Brain microvascular endothelial cell (primary cell): ENCODE results near the gene TCERG1.

Experiments used
- DNase-seq: peaks from one replicate; pipeline ENCODE4 v3.0.0-alpha.2; 2020
- H3K27ac ChIP-seq: fragments of 250-450 bp; sonication (Bioruptor Pico); 2 replicates; pipeline ENCODE4 v1.5.1; 2020; ENCODE audit warnings: mild to moderate bottlenecking, moderate library complexity
- H3K27me3 ChIP-seq: fragments of 250-450 bp; sonication (Bioruptor Pico); replicated peaks from 2 replicates; pipeline ENCODE4 v1.5.1; 2020; ENCODE audit warnings: mild to moderate bottlenecking
- H3K36me3 ChIP-seq: fragments of 250-450 bp; sonication (Bioruptor Pico); replicated peaks from 2 replicates; pipeline ENCODE4 v1.5.1; 2020; ENCODE audit warnings: mild to moderate bottlenecking
- H3K4me3 ChIP-seq: 2 replicates; pipeline ENCODE4 v1.5.1; 2011; ENCODE audit warnings: low read depth, mild to moderate bottlenecking, control low read depth, low read length, moderate library complexity
- in situ Hi-C: cut with HindIII; loops from 2 replicates; pipeline ENCODE4 v1.10.0; 2017; ENCODE audit warnings: low sequenced_read_pairs, low pct_ligation_motif_present
- TF ChIP-seq, protein P1 (sequence below): IDR thresholded peaks from 2 replicates; pipeline ENCODE4 v1.5.1; 2011; ENCODE audit warnings: low read depth, mild to moderate bottlenecking, moderate library complexity, low read length, control low read depth, inconsistent platforms; ENCODE audit errors: missing control alignments

TCERG1 gene

DNA sequence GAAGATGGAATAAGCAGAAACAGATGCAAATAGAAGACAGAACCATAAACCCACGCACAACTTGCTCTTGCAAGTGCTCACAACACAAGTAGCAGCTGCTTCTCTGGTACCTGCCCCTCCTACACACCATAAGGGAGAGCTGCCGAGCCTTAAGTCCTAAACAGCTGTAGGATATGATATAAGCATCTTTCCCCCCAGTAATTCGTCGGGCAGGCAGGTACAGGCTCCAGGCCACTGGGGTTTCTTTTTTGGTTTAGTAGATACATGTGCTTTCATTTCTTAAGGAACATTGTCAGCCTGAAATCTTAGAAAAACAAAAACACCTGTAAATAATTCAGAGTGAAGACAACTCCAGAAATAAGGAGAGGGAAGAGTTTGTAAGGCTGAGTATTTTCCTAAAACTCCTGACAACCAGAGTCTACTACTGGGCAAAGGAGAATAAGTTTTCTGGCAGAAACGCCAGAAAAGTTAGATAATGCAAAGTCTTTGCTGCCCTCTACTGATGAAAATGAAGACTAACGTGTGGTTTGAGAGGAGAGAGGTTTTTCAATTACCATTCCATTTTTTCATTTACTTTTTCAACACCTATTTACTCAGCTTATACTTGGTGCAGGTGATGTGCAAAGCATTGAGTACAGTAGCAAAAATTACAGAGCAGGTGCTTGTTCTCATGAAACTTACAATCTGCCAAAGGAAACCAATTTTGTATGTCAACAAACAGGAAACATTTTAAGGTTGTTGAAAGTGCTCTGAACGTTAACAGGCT, 20.1 kb upstream of the TCERG1 start:
- H3K27me3 ChIP-seq, result no peaks in the 10 kb centered on the region
- TF ChIP-seq, protein P1, sequence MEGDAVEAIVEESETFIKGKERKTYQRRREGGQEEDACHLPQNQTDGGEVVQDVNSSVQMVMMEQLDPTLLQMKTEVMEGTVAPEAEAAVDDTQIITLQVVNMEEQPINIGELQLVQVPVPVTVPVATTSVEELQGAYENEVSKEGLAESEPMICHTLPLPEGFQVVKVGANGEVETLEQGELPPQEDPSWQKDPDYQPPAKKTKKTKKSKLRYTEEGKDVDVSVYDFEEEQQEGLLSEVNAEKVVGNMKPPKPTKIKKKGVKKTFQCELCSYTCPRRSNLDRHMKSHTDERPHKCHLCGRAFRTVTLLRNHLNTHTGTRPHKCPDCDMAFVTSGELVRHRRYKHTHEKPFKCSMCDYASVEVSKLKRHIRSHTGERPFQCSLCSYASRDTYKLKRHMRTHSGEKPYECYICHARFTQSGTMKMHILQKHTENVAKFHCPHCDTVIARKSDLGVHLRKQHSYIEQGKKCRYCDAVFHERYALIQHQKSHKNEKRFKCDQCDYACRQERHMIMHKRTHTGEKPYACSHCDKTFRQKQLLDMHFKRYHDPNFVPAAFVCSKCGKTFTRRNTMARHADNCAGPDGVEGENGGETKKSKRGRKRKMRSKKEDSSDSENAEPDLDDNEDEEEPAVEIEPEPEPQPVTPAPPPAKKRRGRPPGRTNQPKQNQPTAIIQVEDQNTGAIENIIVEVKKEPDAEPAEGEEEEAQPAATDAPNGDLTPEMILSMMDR, result peak; percentile 49
- H3K36me3 ChIP-seq, result no peaks in the 10 kb centered on the region
- peak; percentile 16 for DNase-seq
- no peak overlapping the region for H3K4me3 ChIP-seq
- in situ Hi-C loops, result no loop called here
- H3K27ac ChIP-seq, result no peak overlapping the region

DNA sequence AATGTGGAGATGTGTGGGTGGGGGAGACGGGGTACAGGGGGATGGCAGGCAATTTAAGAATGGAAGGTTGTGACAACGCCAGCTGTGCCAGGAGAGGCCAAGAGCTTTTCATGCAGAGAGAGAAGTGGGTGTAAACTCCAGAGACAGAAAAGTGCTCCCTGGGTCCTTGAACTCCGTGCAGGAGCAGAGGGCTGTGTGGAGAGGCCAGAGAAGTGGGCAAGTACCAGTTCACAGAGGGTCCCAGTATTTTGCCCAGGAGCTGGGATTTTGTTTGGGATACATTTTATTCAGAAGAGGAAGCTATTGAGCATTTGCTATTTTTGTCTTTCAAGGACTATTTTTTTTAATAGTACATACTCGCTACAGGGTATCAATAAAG, 19.5 kb upstream of the TCERG1 start:
- in situ Hi-C loops, result no loop called here
- H3K27ac ChIP-seq, result no peak overlapping the region
- TF ChIP-seq, protein P1, result no peak
- peaks cover 2% of the 10 kb centered on the region for H3K27me3 ChIP-seq
- no peak for DNase-seq
- H3K36me3 ChIP-seq, result no peaks in the 10 kb centered on the region
- no peak overlapping the region for H3K4me3 ChIP-seq

DNA sequence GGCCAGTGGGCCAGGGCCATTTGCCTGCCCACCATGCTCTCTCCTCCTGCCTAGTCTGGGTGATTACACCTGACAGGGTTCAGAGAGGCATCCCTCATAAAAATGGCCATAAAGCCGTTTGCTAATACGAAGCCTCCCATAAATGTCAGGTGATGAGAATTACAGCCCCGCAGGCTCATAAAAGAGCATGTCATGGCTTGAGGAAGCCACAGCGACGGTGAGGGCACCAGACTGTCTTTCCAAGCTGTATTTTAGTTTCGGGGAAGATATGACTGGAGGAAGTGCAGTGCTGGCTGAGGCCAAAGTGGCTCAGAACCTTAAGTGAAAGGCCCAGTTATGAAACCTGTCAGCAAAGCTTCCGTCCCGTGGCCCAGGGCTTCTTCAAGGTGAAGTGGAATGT, 18.5 kb upstream of the TCERG1 start:
- Histone ChIP-seq H3K27me3 (peaks cover 2% of the 10 kb centered on the region), H3K4me3 (no peak overlapping the region), H3K27ac (no peak overlapping the region), H3K36me3 (no peaks in the 10 kb centered on the region)
- in situ Hi-C loops, result no loop called here
- no peak for DNase-seq
- TF ChIP-seq, protein P1, result no peak

DNA sequence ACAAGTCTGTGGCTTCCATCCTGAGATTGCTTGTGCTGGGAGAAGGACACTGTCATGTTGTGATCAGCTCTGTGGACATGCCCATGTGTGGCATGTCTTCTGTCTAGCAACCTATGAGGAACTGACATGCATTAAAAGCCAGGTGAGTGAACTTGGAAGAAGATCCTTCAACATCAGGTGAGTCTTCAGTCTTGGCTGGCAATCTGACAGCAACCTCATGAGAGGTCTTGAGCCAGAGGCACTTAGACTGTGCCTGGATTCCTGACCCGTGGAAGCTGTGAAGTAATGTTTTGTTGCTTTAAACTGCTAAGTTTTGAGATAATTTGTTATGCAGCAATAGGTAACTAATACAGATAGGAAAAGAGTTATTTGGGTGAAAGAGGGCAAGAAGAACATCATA, 6.8 kb upstream of the TCERG1 start:
- Histone ChIP-seq H3K36me3 (no peaks in the 10 kb centered on the region), H3K27me3 (no peaks in the 10 kb centered on the region), H3K4me3 (no peak overlapping the region), H3K27ac (no peak overlapping the region)
- no peak for DNase-seq
- in situ Hi-C loops, result no loop called here
- TF ChIP-seq, protein P1, result no peak

DNA sequence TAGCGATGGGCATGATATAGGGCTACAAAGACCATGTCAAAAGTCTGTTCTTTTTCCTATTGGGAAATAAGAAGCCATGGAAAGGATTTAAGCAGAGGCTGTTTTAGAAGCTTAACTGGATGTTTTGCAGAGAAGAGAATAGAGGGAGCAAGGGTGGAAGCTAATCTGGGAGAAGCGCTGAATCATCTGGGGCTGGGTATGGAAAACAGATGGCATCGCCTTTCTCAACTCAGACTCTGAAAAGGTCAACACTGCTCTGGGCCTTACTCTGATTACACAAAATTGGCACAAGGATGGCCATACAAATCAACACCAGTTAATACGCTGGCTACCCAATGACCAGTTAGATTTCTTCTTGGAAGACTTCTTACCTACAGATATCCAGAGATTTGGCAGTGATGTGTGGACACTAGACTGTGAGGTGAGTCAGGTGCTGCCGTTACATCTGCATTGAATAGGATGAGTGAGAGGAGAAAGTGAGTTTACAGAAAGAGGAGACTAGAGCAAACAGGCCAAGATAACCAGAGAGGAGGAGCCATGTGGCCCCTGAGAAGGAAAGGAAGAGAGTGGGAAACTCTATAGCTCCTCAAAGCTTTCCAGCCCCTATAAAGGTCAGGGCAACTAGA, 6.2 kb upstream of the TCERG1 start:
- DNase-seq, result no peak
- Histone ChIP-seq H3K36me3 (no peaks in the 10 kb centered on the region), H3K27ac (no peak overlapping the region), H3K27me3 (no peaks in the 10 kb centered on the region), H3K4me3 (no peak overlapping the region)
- in situ Hi-C loops, result no loop called here
- TF ChIP-seq, protein P1, result no peak
